A673 (cell line): Measurements from ENCODE around the gene GPR161. TPM values are rescaled to one million over a fixed set of nuclear protein-coding genes. Genes with fewer than 3 reads are reported as not detected.

Source experiments
- BruUV-seq: library from RNA; stranded (reverse); fragments of 400-500 nt; replicated peaks from 2 replicates; lab custom pipeline; 2021; lab: Mats Ljungman, UMichigan
- CTCF ChIA-PET: fragments of 300-600 bp; sonication (Branson Sonifier 250); formaldehyde crosslinking; loops from one replicate; lab custom pipeline; 2022; ENCODE audit warnings: antibody characterized with exemption; lab: Charles Lee
- POLR2A ChIA-PET: fragments of 300-600 bp; sonication (Branson Sonifier 250); formaldehyde crosslinking; loops from one replicate; lab custom pipeline; 2022; ENCODE audit warnings: antibody characterized with exemption; ENCODE audit not compliant: low non-redundant PET; lab: Charles Lee
- DNase-seq: peaks from one replicate; pipeline ENCODE4 v3.0.0-alpha.2; 2015; ENCODE audit warnings: low spot score
- H3K27ac ChIP-seq: fragments of 200-600 bp; sonication (generic); 2 replicates; pipeline ENCODE4 v1.5.1; 2016; ENCODE audit warnings: mixed run types, low read depth, mild to moderate bottlenecking, mixed read lengths, antibody characterized with exemption, low read length; ENCODE audit not compliant: poor library complexity, severe bottlenecking
- H3K27me3 ChIP-seq: fragments of 200-600 bp; sonication (generic); replicated peaks from 2 replicates; pipeline ENCODE4 v1.6.1; 2017; ENCODE audit warnings: mixed run types, low read depth, mild to moderate bottlenecking, mixed read lengths, antibody characterized with exemption, low read length; ENCODE audit not compliant: insufficient read depth, poor library complexity
- H3K36me3 ChIP-seq: fragments of 200-600 bp; sonication (generic); 2 replicates; pipeline ENCODE4 v1.6.1; 2016; ENCODE audit warnings: mixed run types, mild to moderate bottlenecking, mixed read lengths, antibody characterized with exemption, low read length; ENCODE audit not compliant: insufficient read depth, poor library complexity, severe bottlenecking
- H3K4me1 ChIP-seq: fragments of 200-600 bp; sonication (generic); 2 replicates; pipeline ENCODE4 v1.6.1; 2017; ENCODE audit warnings: mixed run types, mild to moderate bottlenecking, mixed read lengths, antibody characterized with exemption, low read length; ENCODE audit not compliant: insufficient read depth, poor library complexity, severe bottlenecking
- H3K4me3 ChIP-seq: fragments of 200-600 bp; sonication (generic); 2 replicates; pipeline ENCODE4 v1.5.1; 2016; ENCODE audit warnings: low read depth, mixed run types, mild to moderate bottlenecking, mixed read lengths, low read length; ENCODE audit not compliant: poor library complexity, severe bottlenecking
- H3K9me3 ChIP-seq: fragments of 200-600 bp; sonication (generic); 2 replicates; pipeline ENCODE4 v1.6.1; 2016; ENCODE audit warnings: mixed run types, low read depth, mild to moderate bottlenecking, mixed read lengths, antibody characterized with exemption, low read length; ENCODE audit not compliant: poor library complexity, severe bottlenecking
- CTCF ChIP-seq: fragments of 300-800, 200-600 bp; sonication (generic); conservative IDR thresholded peaks from 2 replicates; pipeline ENCODE4 v1.5.1; 2017; ENCODE audit warnings: low read depth, mild to moderate bottlenecking, antibody characterized with exemption, low read length, moderate library complexity, mixed read lengths
- EZH2 ChIP-seq: fragments of 200-600 bp; sonication (generic); IDR thresholded peaks from 2 replicates; pipeline ENCODE4 v1.6.1; 2017; ENCODE audit warnings: borderline replicate concordance, low read depth, mild to moderate bottlenecking, mixed read lengths, antibody characterized with exemption, low read length; ENCODE audit not compliant: poor library complexity, severe bottlenecking
- intact Hi-C: fragments of 100-400 bp; cut with micrococcal nuclease; formaldehyde crosslinking; loops from one replicate; pipeline ENCODE4 v1.10.0; 2022; ENCODE audit not compliant: unreplicated experiment
- total RNA-seq: library from RNA; stranded (reverse); gene quantifications from 2 replicates; pipeline ENCODE4 v1.2.3, GENCODE V29; 2021

The GPR161 gene
- total RNA-seq, 1 experiment from 2014 or later, result 17.4 TPM

GRCh38 chr1:168179438-168180147 lies 42.9 kb upstream of the GPR161 start:
- ChIA-PET POLR2A (no interaction called here), CTCF (no interaction called here)
- peak overlapping the region; percentile 85 for H3K27ac ChIP-seq
- TF ChIP-seq CTCF (no peak), EZH2 (no peak)
- no peaks in the 10 kb centered on the region for H3K36me3 ChIP-seq
- H3K27me3 ChIP-seq, result no peaks in the 10 kb centered on the region
- intact Hi-C loops, result loop anchor here (2.0 kb wide), 1 partner anchor 45 kb away; no protein-coding TSS in a partner anchor
- no TSS peak for BruUV-seq
- H3K4me1 ChIP-seq, result peaks cover 10% of the 10 kb centered on the region
- no peaks in the 10 kb centered on the region for H3K9me3 ChIP-seq
- peak; percentile 23 for DNase-seq
- H3K4me3 ChIP-seq, result peak overlapping the region; percentile 85

GRCh38 chr1:168178638-168179437 lies 42.1 kb upstream of the GPR161 start, which contains the start of gene TIPRL:
Gene TIPRL, plus strand, starts transcription at chr1:168178962. Its CDS starts 116 bp downstream, at chr1:168179078.
- TF ChIP-seq CTCF (peak; percentile 64), EZH2 (no peak)
- CTCF ChIA-PET, result no interaction called here
- H3K4me1 ChIP-seq, result peaks cover 10% of the 10 kb centered on the region
- no peaks in the 10 kb centered on the region for H3K9me3 ChIP-seq
- DNase-seq, result peak; percentile 99
- H3K36me3 ChIP-seq, result no peaks in the 10 kb centered on the region
- intact Hi-C loops, result loop anchor here (2.0 kb wide), 1 partner anchor 46 kb away; no protein-coding TSS in a partner anchor
- peak within 1 kb of the TSS; percentile 85 for H3K27ac ChIP-seq
- no peaks in the 10 kb centered on the region for H3K27me3 ChIP-seq
- no TSS peak for BruUV-seq
- peak within 1 kb of the TSS; percentile 85 for H3K4me3 ChIP-seq
- POLR2A ChIA-PET, result no interaction called here

- H3K4me3 ChIP-seq, result peak overlapping the region; percentile 85
- ChIA-PET POLR2A (no interaction called here), CTCF (no interaction called here)
- no peaks in the 10 kb centered on the region for H3K36me3 ChIP-seq
- no peak for TF ChIP-seq EZH2
- no peak for TF ChIP-seq CTCF
- BruUV-seq, result TSS peak; percentile 99
- intact Hi-C loops, result loop anchor here (2.0 kb wide), 1 partner anchor 47 kb away; no protein-coding TSS in a partner anchor
- H3K27me3 ChIP-seq, result no peaks in the 10 kb centered on the region
- no peak for DNase-seq
- no peaks in the 10 kb centered on the region for H3K9me3 ChIP-seq
- peaks cover 10% of the 10 kb centered on the region for H3K4me1 ChIP-seq
- peak overlapping the region; percentile 85 for H3K27ac ChIP-seq
Measured at GRCh38 chr1:168178227-168178637, 41.5 kb upstream of the GPR161 start.
